WTC11 (cell line): ENCODE data around the gene RTEL1. TPM values are rescaled to one million over a fixed set of nuclear protein-coding genes. Genes with fewer than 3 reads are reported as not detected.
A peak's percentile ranks its signal among the peaks of the same experiment; 100 is the strongest.
"Not testable (repeated sequence)": the region's sequence is repeated elsewhere in the genome, so short reads cannot be mapped to it uniquely, and the experiment has no call there.

Experiments
- ATAC-seq: fragments of 200-7000 bp; cut with Tn5 transposase; 2 replicates; pipeline ENCODE4 v1.10.0; 2021; ENCODE audit warnings: mild to moderate bottlenecking, moderate library complexity
- CTCF ChIA-PET: fragments of 300-600 bp; sonication (Branson Sonifier 250); formaldehyde crosslinking; loops from one replicate; lab custom pipeline; 2021; ENCODE audit warnings: antibody characterized with exemption; lab: Charles Lee
- POLR2A ChIA-PET: fragments of 350-600 bp; sonication (Branson Sonifier 250); formaldehyde crosslinking; loops from one replicate; lab custom pipeline; 2021; ENCODE audit warnings: antibody characterized with exemption; lab: Charles Lee
- DNase-seq: peaks from one replicate; pipeline ENCODE4 v3.0.0; 2021; ENCODE audit warnings: low spot score
- H3K27ac Mint-ChIP-seq: 2 replicates; pipeline ENCODE4 v1.8.0; 2021; ENCODE audit warnings: mixed read lengths
- H3K27me3 Mint-ChIP-seq: 2 replicates; pipeline ENCODE4 v1.8.0; 2021; ENCODE audit warnings: low read depth, mild to moderate bottlenecking, moderate library complexity, mixed read lengths
- H3K36me3 Mint-ChIP-seq: 2 replicates; pipeline ENCODE4 v1.8.0; 2021; ENCODE audit warnings: mixed read lengths
- H3K4me1 Mint-ChIP-seq: 2 replicates; pipeline ENCODE4 v1.8.0; 2022; ENCODE audit warnings: mixed read lengths
- H3K4me3 Mint-ChIP-seq: 2 replicates; pipeline ENCODE4 v1.8.0; 2021; ENCODE audit warnings: mild to moderate bottlenecking, moderate library complexity, mixed read lengths
- H3K9me3 Mint-ChIP-seq: 2 replicates; pipeline ENCODE4 v1.8.0; 2021; ENCODE audit warnings: mixed read lengths
- GABPB1 ChIP-seq: sonication (generic); formaldehyde crosslinking; IDR thresholded peaks from 2 replicates; pipeline ENCODE4 v1.8.1; 2023; ENCODE audit warnings: mild to moderate bottlenecking, missing genetic modification reagents
- NFATC4 ChIP-seq: fragments of 250-450 bp; sonication (Bioruptor Pico); IDR thresholded peaks from 2 replicates; pipeline ENCODE4 v1.9.0; 2021; ENCODE audit warnings: mild to moderate bottlenecking
- NFYB ChIP-seq: sonication (generic); formaldehyde crosslinking; conservative IDR thresholded peaks from 2 replicates; pipeline ENCODE4 v1.8.0; 2022; ENCODE audit warnings: low read depth, missing genetic modification reagents
- NR1H2 ChIP-seq: sonication (generic); formaldehyde crosslinking; IDR thresholded peaks from 2 replicates; pipeline ENCODE4 v1.9.0; 2021; ENCODE audit warnings: mild to moderate bottlenecking, moderate library complexity, missing genetic modification reagents
- NR2C2 ChIP-seq: sonication (generic); formaldehyde crosslinking; IDR thresholded peaks from 2 replicates; pipeline ENCODE4 v1.8.0; 2022; ENCODE audit warnings: mild to moderate bottlenecking, missing genetic modification reagents
- SOX15 ChIP-seq: fragments of 250-450 bp; sonication (Bioruptor Pico); IDR thresholded peaks from 2 replicates; pipeline ENCODE4 v1.9.0; 2021; ENCODE audit warnings: mild to moderate bottlenecking
- TEAD4 ChIP-seq: sonication (generic); formaldehyde crosslinking; IDR thresholded peaks from 2 replicates; pipeline ENCODE4 v1.8.0; 2022; ENCODE audit warnings: mild to moderate bottlenecking, missing genetic modification reagents
- ZNF121 ChIP-seq: sonication (generic); formaldehyde crosslinking; IDR thresholded peaks from 2 replicates; pipeline ENCODE4 v1.8.0; 2023; ENCODE audit warnings: missing genetic modification reagents
- ZNF232 ChIP-seq: sonication (generic); formaldehyde crosslinking; IDR thresholded peaks from 2 replicates; pipeline ENCODE4 v1.8.0; 2022; ENCODE audit warnings: mild to moderate bottlenecking, missing genetic modification reagents
- ZNF317 ChIP-seq: sonication (generic); formaldehyde crosslinking; IDR thresholded peaks from 2 replicates; pipeline ENCODE4 v1.8.1; 2023; ENCODE audit warnings: low read depth, mild to moderate bottlenecking, moderate library complexity, missing genetic modification reagents, borderline replicate concordance
- ZNF671 ChIP-seq: fragments of 250-450 bp; sonication (Bioruptor Pico); IDR thresholded peaks from 2 replicates; pipeline ENCODE4 v1.8.0; 2021; ENCODE audit warnings: mild to moderate bottlenecking
- total RNA-seq: library from RNA; stranded (reverse); gene quantifications from 3 replicates; pipeline ENCODE4 v1.2.3, GENCODE V29; 2021
- TF ChIP-seq, protein P1 (sequence below): sonication (generic); formaldehyde crosslinking; IDR thresholded peaks from 2 replicates; pipeline ENCODE4 v1.8.0; 2022; ENCODE audit warnings: mild to moderate bottlenecking, missing genetic modification reagents
- TF ChIP-seq, protein P2 (sequence below): fragments of 200-600 bp; IDR thresholded peaks from 2 replicates; pipeline ENCODE4 v1.8.0; 2022; ENCODE audit warnings: antibody characterized with exemption
- TF ChIP-seq, protein P3 (sequence below): fragments of 250-450 bp; sonication (Bioruptor Pico); conservative IDR thresholded peaks from 2 replicates; pipeline ENCODE4 v1.9.0; 2021; ENCODE audit warnings: mild to moderate bottlenecking
- TF ChIP-seq, protein P4 (sequence below): fragments of 250-450 bp; sonication (Bioruptor Pico); IDR thresholded peaks from 2 replicates; pipeline ENCODE4 v1.9.0; 2021; ENCODE audit warnings: mild to moderate bottlenecking

RTEL1 gene
- total RNA-seq, 1 experiment from 2014 or later: 44.9 TPM

DNA sequence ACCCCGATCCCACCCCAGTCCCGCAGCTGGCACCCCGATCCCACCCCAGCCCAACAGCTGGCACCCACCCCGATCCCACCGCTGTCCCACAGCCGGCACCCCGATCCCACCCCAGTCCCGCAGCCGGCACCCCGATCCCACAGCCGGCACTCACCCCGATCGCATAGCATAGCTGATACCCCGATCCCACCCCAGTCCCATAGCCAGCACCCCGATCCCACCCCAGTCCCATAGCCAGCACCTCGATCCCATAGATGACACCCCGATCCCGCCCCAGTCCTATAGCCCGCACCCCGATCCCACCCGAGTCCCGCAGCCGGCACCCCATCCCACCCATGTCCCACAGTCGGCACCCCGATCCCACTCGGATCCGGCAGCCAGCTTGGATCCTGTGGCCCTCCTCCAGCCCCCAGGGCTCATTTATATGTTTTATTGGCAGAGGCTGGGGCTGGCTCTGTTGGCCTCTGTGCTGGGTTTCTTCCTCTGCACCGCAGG is 30.3 kb upstream of the RTEL1 start:
- H3K4me3 Mint-ChIP-seq: peak overlapping the region; percentile 72
- no peak for ATAC-seq
- TF ChIP-seq, protein P1, sequence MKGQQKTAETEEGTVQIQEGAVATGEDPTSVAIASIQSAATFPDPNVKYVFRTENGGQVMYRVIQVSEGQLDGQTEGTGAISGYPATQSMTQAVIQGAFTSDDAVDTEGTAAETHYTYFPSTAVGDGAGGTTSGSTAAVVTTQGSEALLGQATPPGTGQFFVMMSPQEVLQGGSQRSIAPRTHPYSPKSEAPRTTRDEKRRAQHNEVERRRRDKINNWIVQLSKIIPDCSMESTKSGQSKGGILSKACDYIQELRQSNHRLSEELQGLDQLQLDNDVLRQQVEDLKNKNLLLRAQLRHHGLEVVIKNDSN (CRISPR knock-in tag): no peak
- TF ChIP-seq NR2C2 (CRISPR knock-in tag) (no peak), ZNF232 (CRISPR knock-in tag) (no peak), SOX15 (CRISPR knock-in tag) (no peak), NR1H2 (CRISPR knock-in tag) (no peak), NFYB (CRISPR knock-in tag) (no peak), ZNF317 (CRISPR knock-in tag) (no peak), ZNF671 (CRISPR knock-in tag) (no peak), NFATC4 (no peak), TEAD4 (CRISPR knock-in tag) (no peak)
- TF ChIP-seq, protein P2, sequence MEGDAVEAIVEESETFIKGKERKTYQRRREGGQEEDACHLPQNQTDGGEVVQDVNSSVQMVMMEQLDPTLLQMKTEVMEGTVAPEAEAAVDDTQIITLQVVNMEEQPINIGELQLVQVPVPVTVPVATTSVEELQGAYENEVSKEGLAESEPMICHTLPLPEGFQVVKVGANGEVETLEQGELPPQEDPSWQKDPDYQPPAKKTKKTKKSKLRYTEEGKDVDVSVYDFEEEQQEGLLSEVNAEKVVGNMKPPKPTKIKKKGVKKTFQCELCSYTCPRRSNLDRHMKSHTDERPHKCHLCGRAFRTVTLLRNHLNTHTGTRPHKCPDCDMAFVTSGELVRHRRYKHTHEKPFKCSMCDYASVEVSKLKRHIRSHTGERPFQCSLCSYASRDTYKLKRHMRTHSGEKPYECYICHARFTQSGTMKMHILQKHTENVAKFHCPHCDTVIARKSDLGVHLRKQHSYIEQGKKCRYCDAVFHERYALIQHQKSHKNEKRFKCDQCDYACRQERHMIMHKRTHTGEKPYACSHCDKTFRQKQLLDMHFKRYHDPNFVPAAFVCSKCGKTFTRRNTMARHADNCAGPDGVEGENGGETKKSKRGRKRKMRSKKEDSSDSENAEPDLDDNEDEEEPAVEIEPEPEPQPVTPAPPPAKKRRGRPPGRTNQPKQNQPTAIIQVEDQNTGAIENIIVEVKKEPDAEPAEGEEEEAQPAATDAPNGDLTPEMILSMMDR: no peak
- TF ChIP-seq, protein P3, sequence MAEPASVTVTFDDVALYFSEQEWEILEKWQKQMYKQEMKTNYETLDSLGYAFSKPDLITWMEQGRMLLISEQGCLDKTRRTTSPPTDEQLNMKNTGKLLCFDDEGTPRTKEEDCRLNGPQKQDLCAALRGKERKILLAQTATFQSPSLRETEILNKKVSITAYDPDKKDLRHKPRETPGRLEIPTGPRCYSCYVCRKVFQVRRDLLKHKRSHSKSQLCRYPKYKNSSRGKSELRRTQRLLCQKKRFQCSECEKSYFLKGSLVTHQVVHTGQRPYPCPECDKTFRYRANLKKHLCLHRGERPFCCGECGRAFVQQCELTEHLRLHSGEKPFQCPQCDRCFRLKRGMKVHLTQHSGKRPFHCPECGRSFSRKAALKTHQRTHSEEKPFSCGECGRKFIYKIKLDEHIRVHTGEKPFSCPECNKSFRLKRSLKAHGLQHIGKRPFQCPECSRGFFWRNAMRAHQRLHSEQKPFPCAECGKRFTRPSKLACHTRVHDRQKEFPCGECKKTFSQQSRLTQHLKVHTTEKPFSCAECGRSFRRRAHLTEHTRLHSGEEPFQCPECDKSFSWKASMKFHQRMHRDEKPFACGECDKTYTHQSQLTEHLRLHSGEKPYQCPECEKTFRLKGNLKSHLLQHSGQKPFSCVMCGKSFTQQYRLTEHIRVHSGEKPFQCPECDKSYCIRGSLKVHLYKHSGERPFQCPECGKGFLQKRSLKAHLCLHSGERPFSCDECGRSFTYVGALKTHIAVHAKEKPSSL: no peak
- TF ChIP-seq, protein P4, sequence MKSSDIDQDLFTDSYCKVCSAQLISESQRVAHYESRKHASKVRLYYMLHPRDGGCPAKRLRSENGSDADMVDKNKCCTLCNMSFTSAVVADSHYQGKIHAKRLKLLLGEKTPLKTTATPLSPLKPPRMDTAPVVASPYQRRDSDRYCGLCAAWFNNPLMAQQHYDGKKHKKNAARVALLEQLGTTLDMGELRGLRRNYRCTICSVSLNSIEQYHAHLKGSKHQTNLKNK (CRISPR knock-in tag): no peak
- TF ChIP-seq, all 79 proteins: peak for 0
- Mint-ChIP-seq H3K9me3 (no peaks in the 10 kb centered on the region), H3K27ac (peak overlapping the region; percentile 91), H3K4me1 (peaks cover 15% of the 10 kb centered on the region), H3K36me3 (no peaks in the 10 kb centered on the region), H3K27me3 (peaks cover 5% of the 10 kb centered on the region)
- no peak for DNase-seq
- ChIA-PET CTCF (interaction anchor here (1.2 to 1.7 kb wide), 4 partner anchors 14 to 107 kb away, joined by 3 to 24 read pairs (median 4); partner anchors contain the start of genes PPDPF and TNFRSF6B), POLR2A (interaction anchor here (1.7 kb wide), 1 partner anchor 14 kb away, joined by 13 read pairs; no protein-coding TSS in a partner anchor)

DNA sequence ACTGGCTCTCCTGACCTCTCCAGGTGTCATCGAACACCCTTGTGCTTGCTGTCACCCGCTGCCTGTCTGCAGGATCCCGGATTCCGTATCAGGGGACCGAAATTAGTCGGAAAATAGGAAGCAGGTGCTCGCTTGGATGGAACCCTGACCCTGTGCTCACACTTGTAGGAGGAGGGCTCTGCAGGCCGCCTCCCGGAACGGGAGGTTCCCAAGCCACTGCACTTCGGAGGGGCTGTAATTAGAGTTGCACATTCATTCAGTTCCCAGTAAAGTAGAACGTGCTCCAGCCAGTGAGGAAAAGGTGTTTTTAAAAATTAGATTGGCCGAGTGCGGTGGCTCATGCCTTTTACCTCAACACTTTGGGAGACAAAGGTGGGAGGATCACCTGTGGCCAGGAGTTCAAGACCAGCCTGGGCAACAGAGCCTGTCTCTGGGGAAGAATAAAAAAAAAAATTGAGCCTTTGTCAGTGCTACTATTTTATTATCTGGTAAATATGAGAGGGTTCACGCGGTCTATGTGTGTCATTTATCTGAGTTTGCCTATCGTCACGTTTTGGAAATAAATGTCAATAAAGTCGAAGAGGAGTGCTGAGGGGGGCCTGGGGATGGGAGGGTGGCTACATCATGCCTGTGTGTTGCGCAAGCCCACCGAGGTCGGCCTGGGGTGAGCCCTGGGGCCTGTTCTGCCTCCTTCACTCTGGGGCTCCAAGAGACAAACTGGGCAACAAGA is 29.7 kb upstream of the RTEL1 start:
- TF ChIP-seq ZNF671 (CRISPR knock-in tag) (no peak), GABPB1 (CRISPR knock-in tag) (0 out of 2 replicates have a peak, but pooled peaks have one; percentile 35)
- Mint-ChIP-seq H3K4me3 (peak overlapping the region; percentile 72), H3K27ac (peak overlapping the region; percentile 91), H3K9me3 (no peaks in the 10 kb centered on the region), H3K4me1 (peaks cover 15% of the 10 kb centered on the region), H3K27me3 (peaks cover 6% of the 10 kb centered on the region), H3K36me3 (no peaks in the 10 kb centered on the region)
- peak; percentile 28; the same call in 1 of the 2 replicates for ATAC-seq
- DNase-seq: no peak
- CTCF ChIA-PET: interaction anchor here (1.2 to 1.7 kb wide), 2 partner anchors 13 to 90 kb away, joined by 5 to 9 read pairs; no protein-coding TSS in a partner anchor
- POLR2A ChIA-PET: interaction anchor here (1.7 kb wide), 1 partner anchor 13 kb away, joined by 13 read pairs; no protein-coding TSS in a partner anchor

DNA sequence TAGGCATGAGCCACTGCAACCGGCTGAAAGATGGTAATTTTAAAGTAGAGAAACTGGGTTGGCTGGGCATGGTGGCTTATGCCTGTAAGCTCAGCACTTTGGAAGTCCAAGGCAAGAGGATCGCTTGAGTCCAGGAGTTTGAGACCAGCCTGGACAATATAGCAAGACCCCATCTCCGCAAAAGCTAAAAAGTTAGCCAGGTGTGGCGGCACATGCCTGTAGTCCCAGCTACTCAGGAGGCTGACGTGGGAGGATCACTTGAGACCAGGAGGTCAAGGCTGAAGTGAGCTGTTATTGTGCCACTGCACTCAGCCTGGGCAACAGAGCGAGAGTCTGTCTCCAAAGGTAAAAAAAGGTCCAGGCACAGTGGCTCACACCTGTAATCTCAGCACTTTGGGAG is 27.2 kb upstream of the RTEL1 start:
- H3K36me3 Mint-ChIP-seq, ATAC-seq, H3K9me3 Mint-ChIP-seq, DNase-seq, H3K4me3 Mint-ChIP-seq, H3K4me1 Mint-ChIP-seq, POLR2A ChIA-PET: not testable (repeated sequence)
- CTCF ChIA-PET: interaction anchor here (0.6 to 2.5 kb wide), 3 partner anchors 11 to 135 kb away, joined by 3 to 17 read pairs (median 3); no protein-coding TSS in a partner anchor
- H3K27me3 Mint-ChIP-seq: peaks cover 11% of the 10 kb centered on the region
- TF ChIP-seq GABPB1 (CRISPR knock-in tag) (peak; percentile 18; the same call in 1 of the 2 replicates), ZNF121 (CRISPR knock-in tag) (peak; percentile 62; the same call in 1 of the 2 replicates)
- TF ChIP-seq, all 79 proteins: peak for 2; not testable (repeated sequence) for 77
- H3K27ac Mint-ChIP-seq: not testable (repeated sequence)

DNA sequence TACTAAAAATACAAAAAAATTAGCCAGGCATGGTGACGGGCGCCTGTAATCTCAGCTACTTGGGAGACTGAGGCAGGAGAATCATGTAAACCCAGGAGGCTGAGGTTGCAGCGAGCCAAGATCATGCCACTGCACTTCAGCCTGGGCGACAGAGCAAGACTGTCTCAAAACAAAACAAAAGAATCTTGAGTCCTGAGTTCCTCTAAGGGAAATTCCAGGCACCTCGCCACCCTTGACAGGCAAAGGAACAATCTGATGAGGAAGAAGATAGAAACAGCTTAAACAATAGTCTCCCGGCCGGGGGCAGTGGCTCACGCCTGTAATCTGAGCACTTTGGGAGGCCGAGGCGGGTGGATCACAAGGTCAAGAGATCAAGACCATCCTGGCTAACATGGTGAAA is 26.7 kb upstream of the RTEL1 start:
- not testable (repeated sequence) for ATAC-seq, H3K9me3 Mint-ChIP-seq, DNase-seq, H3K4me3 Mint-ChIP-seq, H3K27ac Mint-ChIP-seq, H3K4me1 Mint-ChIP-seq, H3K36me3 Mint-ChIP-seq
- CTCF ChIA-PET: interaction anchor here (0.6 to 2.5 kb wide), 3 partner anchors 10 to 135 kb away, joined by 3 to 17 read pairs (median 3); no protein-coding TSS in a partner anchor
- POLR2A ChIA-PET: interaction anchor here (0.7 kb wide), 1 partner anchor 11 kb away, joined by 4 read pairs; no protein-coding TSS in a partner anchor
- peaks cover 11% of the 10 kb centered on the region for H3K27me3 Mint-ChIP-seq
